Measurements from ENCODE around the gene VTI1A. TPM values are rescaled to one million over a fixed set of nuclear protein-coding genes. Genes with fewer than 3 reads are reported as not detected.

VTI1A gene
- total RNA-seq, 1 experiment from 2014 or later, result 18.1 TPM

DNA sequence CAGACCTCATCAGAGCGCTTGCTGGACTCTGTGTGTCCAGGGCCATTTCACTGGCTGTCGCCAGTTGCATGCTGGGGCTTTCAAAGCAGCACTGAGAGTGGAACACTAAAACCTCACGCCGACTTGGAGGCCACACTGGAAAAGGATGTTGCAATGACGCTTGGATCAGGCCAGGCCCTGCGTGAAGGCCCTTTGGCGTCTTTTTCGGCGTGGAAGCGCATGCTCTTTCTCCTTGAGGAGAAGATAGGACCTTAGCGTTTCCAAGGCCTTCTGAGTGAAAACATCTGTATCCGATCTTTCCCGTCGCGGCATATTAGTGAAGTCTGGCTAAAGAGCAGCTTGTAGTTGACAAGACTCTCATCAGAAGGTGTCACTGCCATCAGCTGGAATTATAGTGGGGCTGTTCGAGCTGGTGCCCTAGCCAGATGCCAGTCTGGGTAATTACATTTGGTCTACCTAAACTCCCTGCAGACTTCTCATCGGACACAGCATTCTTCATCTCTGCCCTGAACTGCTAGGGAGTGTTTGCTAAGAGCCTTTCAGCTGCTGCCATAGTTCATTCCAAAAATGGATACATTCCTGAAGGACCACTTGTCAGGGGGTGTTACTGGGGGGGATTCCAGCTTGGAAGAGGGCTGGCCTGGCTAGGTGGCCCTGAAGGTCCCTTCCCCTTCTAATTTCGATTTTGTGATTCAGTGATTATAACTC lies 335.3 kb downstream of the VTI1A start:
- Histone ChIP-seq H3K9me2 (ENCODE audit: insufficient read depth) (no peaks in the 10 kb centered on the region), H3F3A (ENCODE audit: insufficient read depth, low read depth) (peaks cover 20% of the 10 kb centered on the region), H3K36me3 (ENCODE audit: low read depth) (no peaks in the 10 kb centered on the region), H3K79me2 (ENCODE audit: low read depth) (no peaks in the 10 kb centered on the region), H4K20me1 (ENCODE audit: insufficient read depth) (no peaks in the 10 kb centered on the region), H3K27ac (no peak overlapping the region), H3K9me3 (ENCODE audit: insufficient read depth, low read depth) (no peaks in the 10 kb centered on the region), H2AFZ (no peak overlapping the region), H3K4me1 (replicated peaks; ENCODE audit: insufficient read depth) (peaks cover 26% of the 10 kb centered on the region), H3K4me3 (no peak overlapping the region), H3K27me3 (ENCODE audit: insufficient read depth, low read depth) (no peaks in the 10 kb centered on the region), H3K4me2 (no peak overlapping the region)
- TF ChIP-seq EZH2 (IDR thresholded peaks at IDR 0.05; ENCODE audit: low read depth), result no peak
- TF ChIP-seq CTCF (conservative IDR thresholded peaks at IDR 0.05), result no peak
- ChIA-PET POLR2A (ENCODE audit: unreplicated experiment) (no interaction called here), CTCF (no interaction called here)
- BruUV-seq (replicated peaks), result no TSS peak
- no peak for DNase-seq
- intact Hi-C loops (cut with micrococcal nuclease; ENCODE audit: unreplicated experiment), result no loop called here

- CTCF ChIA-PET, result no interaction called here
- no peak for DNase-seq
- TF ChIP-seq EZH2 (IDR thresholded peaks at IDR 0.05; ENCODE audit: low read depth) (no peak), CTCF (conservative IDR thresholded peaks at IDR 0.05) (no peak)
- no peaks in the 10 kb centered on the region for H3K36me3 ChIP-seq (ENCODE audit: low read depth)
- no peaks in the 10 kb centered on the region for H3K9me2 ChIP-seq (ENCODE audit: insufficient read depth)
- no TSS peak for BruUV-seq (replicated peaks)
- H3K79me2 ChIP-seq (ENCODE audit: low read depth), result no peaks in the 10 kb centered on the region
- H3F3A ChIP-seq (ENCODE audit: insufficient read depth, low read depth), result peaks cover 11% of the 10 kb centered on the region
- H3K4me1 ChIP-seq (replicated peaks; ENCODE audit: insufficient read depth), result peaks cover 14% of the 10 kb centered on the region
- no peaks in the 10 kb centered on the region for H4K20me1 ChIP-seq (ENCODE audit: insufficient read depth)
- no peak overlapping the region for H3K4me2 ChIP-seq
- no peak overlapping the region for H3K27ac ChIP-seq
- no peak overlapping the region for H2AFZ ChIP-seq
- no peaks in the 10 kb centered on the region for H3K27me3 ChIP-seq (ENCODE audit: insufficient read depth, low read depth)
- no peak overlapping the region for H3K4me3 ChIP-seq
- no peaks in the 10 kb centered on the region for H3K9me3 ChIP-seq (ENCODE audit: insufficient read depth, low read depth)
- intact Hi-C loops (cut with micrococcal nuclease; ENCODE audit: unreplicated experiment), result no loop called here
- POLR2A ChIA-PET (ENCODE audit: unreplicated experiment), result no interaction called here
These were observed 336.5 kb downstream of the VTI1A start for GRCh38 chr10:112783351-112784021.

GRCh38 chr10:112784022-112784461 lies 337.0 kb downstream of the VTI1A start:
- H3K9me2 ChIP-seq (ENCODE audit: insufficient read depth), result no peaks in the 10 kb centered on the region
- peaks cover 6% of the 10 kb centered on the region; the same call in 1 of the 2 replicates for H3F3A ChIP-seq (ENCODE audit: insufficient read depth, low read depth)
- ChIA-PET POLR2A (ENCODE audit: unreplicated experiment) (no interaction called here), CTCF (no interaction called here)
- no TSS peak for BruUV-seq (replicated peaks)
- H3K36me3 ChIP-seq (ENCODE audit: low read depth), result no peaks in the 10 kb centered on the region
- H3K27me3 ChIP-seq (ENCODE audit: insufficient read depth, low read depth), result no peaks in the 10 kb centered on the region
- no peaks in the 10 kb centered on the region for H3K79me2 ChIP-seq (ENCODE audit: low read depth)
- peaks cover 1% of the 10 kb centered on the region for H3K9me3 ChIP-seq (ENCODE audit: insufficient read depth, low read depth)
- H3K4me2 ChIP-seq, result no peak overlapping the region
- H3K27ac ChIP-seq, result no peak overlapping the region
- H3K4me1 ChIP-seq (replicated peaks; ENCODE audit: insufficient read depth), result peaks cover 9% of the 10 kb centered on the region
- no peak for DNase-seq
- no peaks in the 10 kb centered on the region for H4K20me1 ChIP-seq (ENCODE audit: insufficient read depth)
- H2AFZ ChIP-seq, result no peak overlapping the region
- TF ChIP-seq EZH2 (IDR thresholded peaks at IDR 0.05; ENCODE audit: low read depth), result no peak
- no peak for TF ChIP-seq CTCF (conservative IDR thresholded peaks at IDR 0.05)
- no peak overlapping the region for H3K4me3 ChIP-seq
- intact Hi-C loops (cut with micrococcal nuclease; ENCODE audit: unreplicated experiment), result no loop called here
